Breast epithelium (tissue), 4 donors: ENCODE data around the gene MAGIX. TPM values are rescaled to one million over a fixed set of nuclear protein-coding genes. Genes with fewer than 3 reads are reported as not detected.

Source experiments
- DNase-seq, 2 donors: peaks; one replicate each; pipeline ENCODE4 v3.0.0-alpha.2; 2019; ENCODE audit warnings: low spot score in 2 of 2
- H3K27ac ChIP-seq, 2 donors: fragments of 200-600 bp; sonication (generic) in 1 of 2; one replicate each; pipeline ENCODE4 v1.5.1; 2016 to 2019; ENCODE audit warnings: mild to moderate bottlenecking in 1 of 2
- H3K27me3 ChIP-seq, 2 donors: fragments of 200-600 bp; sonication (generic) in 1 of 2; one replicate each; pipeline versions ENCODE4 v1.5.1 to v1.6.0; 2017 to 2019; ENCODE audit warnings: control low read depth in 1 of 2, mild to moderate bottlenecking in 1 of 2
- H3K36me3 ChIP-seq: fragments of 200-600 bp; one replicate; pipeline ENCODE4 v1.5.1; 2019
- H3K4me1 ChIP-seq, 2 donors: fragments of 200-600 bp; sonication (generic); one replicate each; pipeline ENCODE4 v1.5.1; 2016 to 2019; ENCODE audit warnings: control low read depth in 1 of 2
- H3K4me3 ChIP-seq, 3 donors: fragments of 200-600 bp; sonication (generic); 1 replicate in 2 of 3; 2 replicates in 1 of 3; pipeline ENCODE4 v1.5.1; 2016 to 2019; ENCODE audit warnings: mild to moderate bottlenecking in 3 of 3, moderate library complexity in 2 of 3
- H3K9me3 ChIP-seq, 2 donors: fragments of 200-600 bp; sonication (generic) in 1 of 2; one replicate each; pipeline ENCODE4 v1.5.1; 2016 to 2019; ENCODE audit warnings: control low read depth in 1 of 2
- POLR2A ChIP-seq: fragments of 450-650 bp; IDR thresholded peaks from one replicate; pipeline ENCODE4 v1.6.1; 2016; ENCODE audit warnings: antibody characterized with exemption, mild to moderate bottlenecking, moderate library complexity
- POLR2AphosphoS5 ChIP-seq, 3 donors: sonication (generic); formaldehyde crosslinking; IDR thresholded peaks; one replicate each; pipeline ENCODE4 v1.6.1; 2017; ENCODE audit warnings: antibody characterized with exemption in 3 of 3
- intact Hi-C: fragments of 100-400 bp; cut with DNase I; formaldehyde crosslinking; loops from one replicate; pipeline ENCODE4 v1.15.1; 2023; ENCODE audit warnings: low total_unique reads
- total RNA-seq, 3 donors: library from RNA; depleted of rRNA; stranded (reverse); fragments of >200 nt; gene quantifications; one replicate each; pipeline ENCODE4 v1.1.0, GENCODE V29; 2016
- TF ChIP-seq, protein P1 (sequence below), 3 donors: fragments of 450-650 bp; IDR thresholded peaks; one replicate each; pipeline ENCODE4 v1.5.1; 2016 to 2017; ENCODE audit warnings: antibody characterized with exemption in 3 of 3, mild to moderate bottlenecking in 3 of 3, moderate library complexity in 3 of 3

MAGIX gene
- total RNA-seq, 3 donors from 2014 or later = 1.3 to 12.4 (median 4.9) TPM

DNA sequence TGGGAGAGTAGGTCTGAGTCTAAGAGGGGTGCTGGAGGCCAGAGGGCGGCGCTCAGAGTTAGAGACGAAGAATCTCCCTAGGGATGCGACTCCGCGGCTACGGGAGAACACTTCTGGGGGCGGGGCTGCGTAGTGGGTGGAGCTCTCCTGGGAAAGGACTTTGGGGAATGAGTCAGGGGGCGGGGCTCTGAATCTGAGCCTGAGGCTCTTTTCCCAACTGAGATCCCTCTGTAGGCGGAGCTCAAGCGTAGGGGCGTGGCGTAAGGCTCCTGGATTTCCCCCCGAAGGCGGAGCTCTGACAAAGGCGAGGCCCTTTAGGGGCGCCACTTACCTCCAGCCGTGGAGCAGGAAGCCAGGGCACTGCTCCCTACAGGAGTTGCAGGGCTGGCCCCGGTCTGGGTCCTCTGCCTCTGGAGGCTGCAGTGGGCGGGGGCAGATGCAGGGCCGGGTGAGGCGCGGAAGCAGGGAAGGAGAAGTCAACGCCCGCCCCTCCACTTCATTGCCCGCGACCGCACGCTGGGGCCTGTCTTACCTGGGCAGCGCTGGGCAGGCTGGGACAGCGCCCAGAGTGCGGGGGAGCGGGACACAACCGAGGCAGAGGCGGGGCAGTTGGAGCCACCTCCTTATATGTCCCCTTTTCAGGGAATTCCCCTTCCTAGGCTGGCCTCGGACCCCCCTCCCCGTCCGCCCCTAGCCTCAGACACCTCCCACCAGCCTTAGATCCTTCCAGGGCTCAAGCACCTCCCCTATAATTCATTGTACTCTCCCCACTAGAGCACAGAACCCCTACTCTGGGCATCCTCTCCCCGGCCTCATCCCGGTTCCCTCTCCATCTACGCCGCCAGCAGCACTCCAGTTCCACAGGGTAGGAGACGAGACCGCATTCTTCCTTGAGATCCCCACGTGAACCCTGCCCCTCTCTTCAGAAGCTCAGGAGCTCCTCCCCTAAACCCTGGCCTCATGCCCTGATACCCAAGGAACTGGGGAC lies 22.0 kb downstream of the MAGIX start:
- Histone ChIP-seq H3K27ac (peak overlapping the region; percentile 76 to 87), H3K9me3 (no peaks in the 10 kb centered on the region), H3K4me3 (peak overlapping the region; percentile 53 to 76 (median 60)), H3K36me3 (no peaks in the 10 kb centered on the region), H3K27me3 (peaks cover 0 to 11% of the 10 kb centered on the region in 2 donors), H3K4me1 (no peaks in the 10 kb centered on the region)
- intact Hi-C loops = no loop called here
- DNase-seq = peak; percentile 89 to 90
- TF ChIP-seq, protein P1, sequence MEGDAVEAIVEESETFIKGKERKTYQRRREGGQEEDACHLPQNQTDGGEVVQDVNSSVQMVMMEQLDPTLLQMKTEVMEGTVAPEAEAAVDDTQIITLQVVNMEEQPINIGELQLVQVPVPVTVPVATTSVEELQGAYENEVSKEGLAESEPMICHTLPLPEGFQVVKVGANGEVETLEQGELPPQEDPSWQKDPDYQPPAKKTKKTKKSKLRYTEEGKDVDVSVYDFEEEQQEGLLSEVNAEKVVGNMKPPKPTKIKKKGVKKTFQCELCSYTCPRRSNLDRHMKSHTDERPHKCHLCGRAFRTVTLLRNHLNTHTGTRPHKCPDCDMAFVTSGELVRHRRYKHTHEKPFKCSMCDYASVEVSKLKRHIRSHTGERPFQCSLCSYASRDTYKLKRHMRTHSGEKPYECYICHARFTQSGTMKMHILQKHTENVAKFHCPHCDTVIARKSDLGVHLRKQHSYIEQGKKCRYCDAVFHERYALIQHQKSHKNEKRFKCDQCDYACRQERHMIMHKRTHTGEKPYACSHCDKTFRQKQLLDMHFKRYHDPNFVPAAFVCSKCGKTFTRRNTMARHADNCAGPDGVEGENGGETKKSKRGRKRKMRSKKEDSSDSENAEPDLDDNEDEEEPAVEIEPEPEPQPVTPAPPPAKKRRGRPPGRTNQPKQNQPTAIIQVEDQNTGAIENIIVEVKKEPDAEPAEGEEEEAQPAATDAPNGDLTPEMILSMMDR (IDR thresholded peaks at IDR 0.05) = no peak
- TF ChIP-seq POLR2A (no peak), POLR2AphosphoS5 (IDR thresholded peaks at IDR 0.05) (peak in 1 of 3 donors; percentile 27)

DNA sequence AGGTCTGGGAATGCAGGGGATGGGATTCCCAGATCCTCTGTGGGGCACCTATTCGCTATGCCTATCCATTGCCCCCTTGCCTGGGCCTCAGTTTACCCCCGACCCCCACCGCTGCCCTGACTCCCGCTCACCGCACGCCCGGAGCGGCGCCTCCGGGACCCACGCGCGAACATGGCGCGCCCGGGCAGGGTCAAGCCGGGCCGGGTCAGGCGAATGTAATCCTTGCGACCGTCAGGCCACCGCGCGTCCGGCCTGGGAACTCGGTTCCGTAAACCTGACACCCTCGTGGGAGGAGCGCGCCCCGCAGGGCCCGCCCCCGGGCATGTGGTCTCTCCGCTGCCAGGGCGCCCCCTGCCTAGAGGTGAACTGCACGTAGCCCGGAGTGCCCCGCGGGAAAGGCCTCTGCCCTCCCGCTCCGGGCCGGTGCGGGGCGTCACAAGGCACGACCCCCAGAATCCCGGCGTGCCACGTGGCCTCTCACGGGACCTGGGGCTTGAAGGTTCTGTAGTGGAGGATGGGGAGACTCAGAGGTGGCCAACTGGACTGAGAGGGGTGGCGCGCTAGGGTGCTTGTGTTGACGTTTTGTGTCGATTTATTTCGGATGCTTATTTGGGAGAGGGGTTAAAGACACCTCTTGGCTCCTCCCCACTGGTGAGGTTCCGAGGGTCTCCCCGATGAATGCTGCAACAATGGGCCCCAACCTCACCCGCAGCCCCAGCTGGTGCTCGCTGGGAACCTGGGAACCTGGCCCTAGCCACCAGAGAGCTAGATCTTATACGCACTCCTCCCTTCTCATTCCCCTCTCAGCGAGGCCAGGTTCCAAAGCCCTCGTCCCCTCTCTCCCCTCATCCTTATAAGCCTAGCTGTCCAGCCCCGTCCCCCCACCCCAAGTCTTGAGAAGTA lies 23.8 kb downstream of the MAGIX start, which contains the start of gene PRICKLE3:
TSS of gene PRICKLE3 (minus strand) at position 249 of the 903 bp plus-strand sequence. CDS start at position 173, 76 bp downstream.
- Histone ChIP-seq H3K27me3 (peaks cover 0 to 11% of the 10 kb centered on the region in 2 donors), H3K4me1 (no peaks in the 10 kb centered on the region), H3K9me3 (no peaks in the 10 kb centered on the region), H3K36me3 (no peaks in the 10 kb centered on the region), H3K27ac (peak within 1 kb of the TSS; percentile 78 to 92), H3K4me3 (peak within 1 kb of the TSS; percentile 53 to 76 (median 60))
- TF ChIP-seq, protein P1 (IDR thresholded peaks at IDR 0.05) = no peak
- peak; percentile 41 to 63 (median 42) for TF ChIP-seq POLR2AphosphoS5 (IDR thresholded peaks at IDR 0.05)
- DNase-seq = peak; percentile 61 to 75
- intact Hi-C loops = no loop called here

DNA sequence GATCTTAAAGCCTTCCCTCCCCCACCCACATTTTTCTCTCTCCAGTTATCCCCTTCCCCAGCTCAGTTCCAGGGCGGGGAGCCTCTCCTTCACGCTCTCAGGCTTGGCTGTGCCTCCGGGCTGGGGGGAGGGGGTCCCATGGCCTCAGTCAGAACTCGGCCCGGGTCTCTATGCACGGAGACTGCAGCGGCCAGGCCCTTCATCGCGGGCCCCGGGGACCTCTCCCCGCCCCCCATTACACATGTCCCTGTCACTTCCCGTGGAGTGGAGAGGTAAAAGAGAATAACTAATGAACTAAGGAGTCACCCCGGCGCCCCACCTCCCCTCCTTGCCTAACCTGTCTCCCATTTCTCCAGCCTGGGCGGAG lies 24.5 kb downstream of the MAGIX start:
- peak overlapping the region; percentile 78 to 92 for H3K27ac ChIP-seq

DNA sequence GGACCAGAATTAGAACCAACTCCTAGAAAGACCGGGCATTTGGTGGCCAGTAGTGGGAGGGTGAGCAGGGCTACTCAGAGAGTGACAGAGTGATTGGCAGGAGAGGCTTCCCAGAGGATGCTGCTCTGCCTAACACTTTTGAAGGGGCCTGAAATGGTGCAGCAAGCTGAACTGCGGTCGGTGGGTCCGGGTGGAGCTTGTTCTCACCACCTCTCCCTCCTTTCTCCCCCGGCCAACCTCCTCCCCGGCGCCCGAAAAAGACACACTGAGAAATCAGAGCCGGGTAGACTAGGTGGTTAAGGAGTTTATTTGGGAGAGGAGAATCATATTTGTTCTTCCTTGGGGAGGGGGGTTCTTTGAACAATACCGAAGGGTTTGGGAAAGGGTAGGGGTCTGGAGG lies 25.0 kb downstream of the MAGIX start:
- TF ChIP-seq, protein P1 (IDR thresholded peaks at IDR 0.05) = no peak
- no peak for TF ChIP-seq POLR2A
- TF ChIP-seq POLR2AphosphoS5 (IDR thresholded peaks at IDR 0.05) = no peak
- Histone ChIP-seq H3K27me3 (peaks cover 0 to 11% of the 10 kb centered on the region in 2 donors), H3K36me3 (no peaks in the 10 kb centered on the region), H3K9me3 (no peaks in the 10 kb centered on the region), H3K4me3 (no peak overlapping the region), H3K27ac (peak overlapping the region; percentile 78 to 92), H3K4me1 (no peaks in the 10 kb centered on the region)
- intact Hi-C loops = no loop called here
- no peak for DNase-seq

More for the DNA sequence above, 24.5 kb downstream of the MAGIX start:
- TF ChIP-seq, protein P1 (IDR thresholded peaks at IDR 0.05) = no peak
- TF ChIP-seq POLR2A = no peak
- no peak for TF ChIP-seq POLR2AphosphoS5 (IDR thresholded peaks at IDR 0.05)
- H3K36me3 ChIP-seq = no peaks in the 10 kb centered on the region
- no peak for DNase-seq
- intact Hi-C loops = no loop called here
- H3K27me3 ChIP-seq = peaks cover 0 to 11% of the 10 kb centered on the region in 2 donors
- no peaks in the 10 kb centered on the region for H3K9me3 ChIP-seq
- H3K4me3 ChIP-seq = no peak overlapping the region
- H3K4me1 ChIP-seq = no peaks in the 10 kb centered on the region
